Stimulated activated naive CD4-positive, alpha-beta T cell (primary cell): ENCODE data around the gene VENTX.

Experiments
- DNase-seq, 6 experiments: peaks; one replicate each; lab custom pipeline; 2025; lab: John Stamatoyannopoulos, UW

Gene VENTX

DNA sequence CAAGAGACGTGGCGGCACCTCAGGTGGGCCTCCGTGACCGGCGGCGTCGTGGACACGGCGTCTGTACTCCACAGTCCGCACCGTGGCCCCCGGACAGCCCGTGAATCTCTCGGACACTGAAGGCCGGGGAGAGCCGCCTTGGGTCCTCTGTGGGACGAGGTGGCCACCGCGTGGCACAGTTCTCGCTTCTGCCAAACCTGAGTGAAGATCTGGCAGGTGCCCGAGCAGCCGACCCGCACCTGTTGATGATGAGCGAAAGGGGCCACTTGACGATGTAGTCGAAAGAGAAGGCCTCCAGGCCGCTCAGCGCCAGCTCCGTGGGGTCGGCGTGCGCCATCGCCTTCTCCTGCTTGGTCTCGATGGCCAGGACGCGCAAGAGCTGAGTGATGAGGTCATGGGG lies 47.6 kb downstream of the VENTX start:
- no peak for DNase-seq

- DNase-seq: no peak
Measured at GRCh38 chr10:133286366-133286765, 48.7 kb downstream of the VENTX start.

DNA sequence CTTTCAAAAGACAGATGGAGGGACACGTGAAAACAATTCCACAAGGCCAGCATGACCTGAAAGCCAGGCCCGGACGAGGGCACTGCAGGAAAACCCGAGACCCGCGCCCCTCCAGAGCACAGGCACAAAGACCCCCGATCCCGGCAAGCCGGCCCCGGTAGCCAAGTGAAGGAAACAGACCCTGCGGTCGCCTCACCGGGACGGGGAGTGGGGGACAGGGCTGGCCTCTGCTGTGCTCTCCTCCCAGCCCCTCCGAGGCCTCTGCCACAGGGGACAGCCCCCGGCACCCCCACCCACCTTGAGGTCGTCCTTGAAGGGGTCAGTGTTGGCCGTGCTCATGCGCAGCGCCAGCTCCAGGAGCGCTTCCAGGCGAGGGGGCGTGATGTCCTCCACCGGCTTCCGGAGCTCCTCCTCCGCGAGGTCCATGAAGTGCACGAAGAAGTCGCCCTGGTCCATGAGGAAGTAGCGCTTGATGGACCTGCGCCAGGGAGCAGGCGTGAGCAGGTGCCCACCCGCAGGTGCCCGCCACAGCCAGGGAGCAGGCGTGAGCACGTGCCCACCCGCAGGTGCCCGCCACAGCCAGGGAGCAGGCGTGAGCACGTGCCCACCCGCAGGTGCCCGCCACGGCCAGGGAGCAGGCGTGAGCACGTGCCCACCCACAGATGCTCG lies 50.3 kb downstream of the VENTX start:
- no peak for DNase-seq

DNA sequence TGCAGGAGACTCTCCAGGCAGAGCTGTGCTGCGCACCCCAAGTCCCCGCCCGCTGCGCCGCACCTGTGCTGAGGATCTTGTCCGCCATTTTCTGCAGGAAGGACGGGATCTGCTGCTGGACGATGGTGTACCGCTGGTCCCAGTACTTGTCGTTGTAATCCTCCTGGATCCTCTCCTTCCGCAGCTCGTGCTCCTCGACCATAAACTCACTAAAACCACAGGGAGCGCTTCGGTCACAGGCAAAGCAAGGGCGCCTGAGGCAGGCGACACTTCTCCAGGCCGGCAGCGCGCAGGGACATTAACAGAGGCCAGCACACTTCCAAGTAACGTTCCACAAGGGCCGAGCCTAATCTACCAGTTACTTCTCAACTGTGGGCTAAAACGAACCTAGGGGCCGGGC lies 52.1 kb downstream of the VENTX start:
- no peak for DNase-seq
